IMR-90 (cell line): ENCODE measurements around the gene MAN1C1. TPM values are rescaled to one million over a fixed set of nuclear protein-coding genes. Genes with fewer than 3 reads are reported as not detected.
A peak's percentile ranks its signal among the peaks of the same experiment; 100 is the strongest.

Experiments
- ATAC-seq: fragments of 200-7000 bp; cut with Tn5 transposase; 2 replicates; pipeline ENCODE4 v1.9.1; 2020; ENCODE audit warnings: low read depth, mild to moderate bottlenecking, moderate library complexity
- BruUV-seq: library from RNA; stranded (reverse); fragments of 400-500 nt; replicated peaks from 2 replicates; lab custom pipeline; 2021; lab: Mats Ljungman, UMichigan
- CTCF ChIA-PET: fragments of 300-600 bp; formaldehyde crosslinking; extraction: SDS; loops from one replicate; lab custom pipeline; 2021; ENCODE audit warnings: antibody characterized with exemption; lab: Yijun Ruan, JAX
- POLR2A ChIA-PET: fragments of 300-600 bp; sonication (Branson Sonifier 250); formaldehyde crosslinking; loops from one replicate; lab custom pipeline; 2022; ENCODE audit warnings: antibody characterized with exemption; ENCODE audit not compliant: unreplicated experiment; lab: Charles Lee
- DNase-seq: peaks from one replicate; pipeline ENCODE4 v3.0.0; 2013
- H2AFZ ChIP-seq: replicated peaks from 2 replicates; pipeline ENCODE3; 2013; ENCODE audit warnings: low read length, mild to moderate bottlenecking; ENCODE audit not compliant: poor library complexity
- H2AK5ac ChIP-seq: 2 replicates; pipeline ENCODE4 v1.6.1; 2013; ENCODE audit warnings: low read depth, low read length, inconsistent platforms
- H2AK9ac ChIP-seq: replicated peaks from 2 replicates; pipeline ENCODE3; 2013; ENCODE audit warnings: mild to moderate bottlenecking, low read depth, low read length, moderate library complexity; ENCODE audit not compliant: poor library complexity
- H2BK120ac ChIP-seq: 2 replicates; pipeline ENCODE4 v1.6.1; 2013; ENCODE audit warnings: low read depth, low read length, inconsistent platforms
- H2BK15ac ChIP-seq: 3 replicates; pipeline ENCODE4 v1.6.1; 2013; ENCODE audit warnings: low read depth, low read length, inconsistent platforms
- H2BK20ac ChIP-seq: 2 replicates; pipeline ENCODE4 v1.6.1; 2013; ENCODE audit warnings: low read depth, mild to moderate bottlenecking, inconsistent platforms, low read length, moderate library complexity
- H2BK5ac ChIP-seq: 2 replicates; pipeline ENCODE4 v1.6.1; 2013; ENCODE audit warnings: mild to moderate bottlenecking, low read depth, low read length, inconsistent platforms; ENCODE audit not compliant: poor library complexity, severe bottlenecking
- H3K14ac ChIP-seq: replicated peaks from 2 replicates; pipeline ENCODE4 v1.6.1; 2013; ENCODE audit warnings: low read depth, low read length, inconsistent platforms
- H3K18ac ChIP-seq: 2 replicates; pipeline ENCODE4 v1.6.1; 2013; ENCODE audit warnings: low read depth, low read length, control low read depth
- H3K23ac ChIP-seq: 2 replicates; pipeline ENCODE4 v1.6.1; 2013; ENCODE audit warnings: low read depth, low read length, inconsistent platforms
- H3K27ac ChIP-seq: 2 replicates; pipeline ENCODE4 v1.5.1; 2013; ENCODE audit warnings: mild to moderate bottlenecking, control low read depth, low read length; ENCODE audit not compliant: insufficient read depth
- H3K27me3 ChIP-seq: 2 replicates; pipeline ENCODE4 v1.6.1; 2013; ENCODE audit warnings: low read length; ENCODE audit not compliant: control insufficient read depth, insufficient read depth
- H3K36me3 ChIP-seq: 2 replicates; pipeline ENCODE4 v1.6.1; 2013; ENCODE audit warnings: low read length, mixed read lengths; ENCODE audit not compliant: control insufficient read depth, insufficient read depth
- H3K4ac ChIP-seq: 2 replicates; pipeline ENCODE4 v1.6.1; 2013; ENCODE audit warnings: low read depth, low read length, inconsistent platforms
- H3K4me1 ChIP-seq: 2 replicates; pipeline ENCODE4 v1.6.1; 2013; ENCODE audit warnings: low read length, mixed read lengths; ENCODE audit not compliant: control insufficient read depth, insufficient read depth
- H3K4me2 ChIP-seq: 2 replicates; pipeline ENCODE4 v1.6.1; 2013; ENCODE audit warnings: low read depth, mild to moderate bottlenecking, control low read depth, low read length, moderate library complexity
- H3K4me3 ChIP-seq: 2 replicates; pipeline ENCODE4 v1.5.1; 2013; ENCODE audit warnings: low read depth, mild to moderate bottlenecking, control low read depth, low read length, moderate library complexity; ENCODE audit not compliant: insufficient read depth
- H3K56ac ChIP-seq: 2 replicates; pipeline ENCODE4 v1.6.1; 2013; ENCODE audit warnings: low read length, inconsistent platforms; ENCODE audit not compliant: insufficient read depth; ENCODE audit errors: extremely low read depth
- H3K79me1 ChIP-seq, 2 experiments: 2 replicates each; pipeline ENCODE4 v1.6.1; 2013; ENCODE audit warnings: low read length in 2 of 2, inconsistent platforms in 1 of 2, low read depth in 1 of 2
- H3K9ac ChIP-seq: 2 replicates; pipeline ENCODE4 v1.6.1; 2013; ENCODE audit warnings: low read depth, low read length, control low read depth
- H3K9me1 ChIP-seq: 2 replicates; pipeline ENCODE4 v1.6.1; 2013; ENCODE audit warnings: low read length, inconsistent platforms; ENCODE audit not compliant: insufficient read depth
- H3K9me3 ChIP-seq: 2 replicates; pipeline ENCODE4 v1.6.1; 2013; ENCODE audit warnings: low read length; ENCODE audit not compliant: control insufficient read depth, insufficient read depth
- H4K20me1 ChIP-seq: 2 replicates; pipeline ENCODE4 v1.6.1; 2013; ENCODE audit warnings: low read length, inconsistent platforms; ENCODE audit not compliant: insufficient read depth
- H4K5ac ChIP-seq: 2 replicates; pipeline ENCODE4 v1.6.1; 2013; ENCODE audit warnings: mild to moderate bottlenecking, low read depth, low read length, control low read depth
- H4K8ac ChIP-seq, 2 experiments: 2 replicates each; pipeline ENCODE4 v1.6.1; 2013; ENCODE audit warnings: low read depth in 2 of 2, low read length in 2 of 2, control low read depth in 1 of 2, inconsistent platforms in 1 of 2
- H4K91ac ChIP-seq: 2 replicates; pipeline ENCODE4 v1.6.1; 2013; ENCODE audit warnings: low read depth, low read length, inconsistent platforms; ENCODE audit not compliant: insufficient read depth
- BHLHE40 ChIP-seq: fragments of 150-350 bp; IDR thresholded peaks from 2 replicates; pipeline ENCODE4 v1.6.1; 2016; ENCODE audit warnings: mild to moderate bottlenecking, low read depth, low read length
- CHD1 ChIP-seq: IDR thresholded peaks from 2 replicates; pipeline ENCODE4 v1.6.1; 2012; ENCODE audit warnings: low read depth, low read length, improper control_type of control experiment
- CTCF ChIP-seq: conservative IDR thresholded peaks from 2 replicates; pipeline ENCODE4 v1.5.1; 2012; ENCODE audit warnings: mild to moderate bottlenecking, low read depth, low read length, improper control_type of control experiment
- FOS ChIP-seq: fragments of 150-350 bp; IDR thresholded peaks from 2 replicates; pipeline ENCODE4 v1.6.1; 2016; ENCODE audit warnings: low read depth, low read length
- MAFK ChIP-seq: IDR thresholded peaks from 2 replicates; pipeline ENCODE4 v1.6.1; 2012; ENCODE audit warnings: low read depth, low read length, improper control_type of control experiment
- MAZ ChIP-seq: IDR thresholded peaks from 2 replicates; pipeline ENCODE4 v1.6.1; 2012; ENCODE audit warnings: low read depth, mild to moderate bottlenecking, low read length, improper control_type of control experiment, moderate library complexity, borderline replicate concordance
- MXI1 ChIP-seq: IDR thresholded peaks from 2 replicates; pipeline ENCODE4 v1.6.1; 2012; ENCODE audit warnings: low read depth, mild to moderate bottlenecking, low read length, moderate library complexity, borderline replicate concordance
- NFE2L2 ChIP-seq: fragments of 150-350 bp; IDR thresholded peaks from 2 replicates; pipeline ENCODE4 v1.6.1; 2016; ENCODE audit warnings: low read depth, mild to moderate bottlenecking, low read length
- RAD21 ChIP-seq: IDR thresholded peaks from 2 replicates; pipeline ENCODE4 v1.6.1; 2012; ENCODE audit warnings: low read length, improper control_type of control experiment
- RCOR1 ChIP-seq: IDR thresholded peaks from 2 replicates; pipeline ENCODE4 v1.6.1; 2012; ENCODE audit warnings: mild to moderate bottlenecking, low read length, improper control_type of control experiment; ENCODE audit not compliant: insufficient replicate concordance
- USF2 ChIP-seq: fragments of 150-350 bp; IDR thresholded peaks from 2 replicates; pipeline ENCODE4 v1.6.1; 2017; ENCODE audit warnings: mild to moderate bottlenecking, antibody characterized with exemption, low read length, low read depth
- WGBS, 2 experiments: methylation state at CpG; one replicate each; pipeline versions ENCODE4 v1.1.5 to v1.1.7; 2013; ENCODE audit warnings: missing lambda C conversion rate in 2 of 2; ENCODE audit not compliant: insufficient read length in 1 of 2; ENCODE audit errors: extremely low coverage in 2 of 2; 5-methylcytosine and 5-hydroxymethylcytosine counted together
- dilution Hi-C: fragments of 300-500 bp; cut with HindIII; formaldehyde crosslinking; loops from one replicate; pipeline ENCODE4 v1.14.3; 2018; ENCODE audit warnings: low sequenced_read_pairs; ENCODE audit not compliant: unreplicated experiment
- in situ Hi-C: fragments of 300-500 bp; cut with MboI; formaldehyde crosslinking; loops from 3 replicates; pipeline ENCODE4 v1.14.3; 2019; ENCODE audit warnings: low sequenced_read_pairs, inconsistent platforms, mixed read lengths
- intact Hi-C: fragments of 100-400 bp; cut with micrococcal nuclease; formaldehyde crosslinking; loops from 2 replicates; pipeline ENCODE4 v1.10.0; 2022
- polyA plus RNA-seq, 3 experiments: library from polyadenylated mRNA; depleted of rRNA; stranded (reverse); fragments of >200 nt; gene quantifications; 2 replicates each; pipeline ENCODE4 v1.2.3, GENCODE V29; 2012; ENCODE audit warnings: low replicate concordance in 1 of 3
- total RNA-seq: library from RNA; depleted of rRNA; stranded (reverse); fragments of >200 nt; gene quantifications from 2 replicates; pipeline ENCODE4 v1.2.3, GENCODE V29; 2012

Gene MAN1C1
- total and polyA plus RNA-seq, 2 of the 4 experiments (the other 2 are of a cell fraction) = 3.2 to 11.3 TPM

- no peak overlapping the region for H3K4ac ChIP-seq
- no peaks in the 10 kb centered on the region for H4K20me1 ChIP-seq
- no peak overlapping the region for H3K23ac ChIP-seq
- intact Hi-C loops = no loop called here
- no peak overlapping the region for H3K18ac ChIP-seq
- in situ Hi-C loops = no loop called here
- TF ChIP-seq MAZ (no peak), FOS (no peak), MAFK (no peak), CHD1 (no peak), BHLHE40 (no peak), MXI1 (no peak), RAD21 (no peak), NFE2L2 (no peak), RCOR1 (no peak), USF2 (no peak), CTCF (no peak)
- no peaks in the 10 kb centered on the region for H3K9me3 ChIP-seq
- H2BK5ac ChIP-seq = no peak overlapping the region
- no peak overlapping the region for H2BK120ac ChIP-seq
- H3K79me1 ChIP-seq = peaks cover 0 to 5% of the 10 kb centered on the region in 2 experiments; a peak in 1 of 4 replicates
- peak; percentile 44 for ATAC-seq
- H3K4me1 ChIP-seq = no peaks in the 10 kb centered on the region; the same call in 1 of the 2 replicates
- WGBS, 2 experiments = no CpG with 5 or more reads among the region's 4 CpGs
- no peak overlapping the region for H3K27ac ChIP-seq
- no peak overlapping the region for H3K9ac ChIP-seq
- BruUV-seq = no TSS peak
- ChIA-PET CTCF (no interaction called here), POLR2A (no interaction called here)
- H2AK9ac ChIP-seq = no peak overlapping the region
- H3K14ac ChIP-seq = no peak overlapping the region
- dilution Hi-C loops = no loop called here
- no peak overlapping the region for H3K4me2 ChIP-seq
- no peak overlapping the region for H2BK15ac ChIP-seq
- H2AK5ac ChIP-seq = no peak overlapping the region
- no peak overlapping the region for H4K91ac ChIP-seq
- H2BK20ac ChIP-seq = no peak overlapping the region
- H4K5ac ChIP-seq = no peak overlapping the region
- no peak overlapping the region for H2AFZ ChIP-seq
- H3K27me3 ChIP-seq = no peaks in the 10 kb centered on the region
- no peaks in the 10 kb centered on the region for H3K36me3 ChIP-seq
- no peak overlapping the region for H4K8ac ChIP-seq
- H3K56ac ChIP-seq = no peak overlapping the region
- no peaks in the 10 kb centered on the region for H3K9me1 ChIP-seq
- DNase-seq = peak; percentile 65
- no peak overlapping the region for H3K4me3 ChIP-seq
These were observed 13.2 kb downstream of the MAN1C1 start for GRCh38 chr1:25629836-25630235.
